Spleen (tissue), 11 donors: ENCODE data around the gene IL17F. TPM values are rescaled to one million over a fixed set of nuclear protein-coding genes. Genes with fewer than 3 reads are reported as not detected.

Experiments used
- DNase-seq: peaks from one replicate; pipeline ENCODE4 v3.0.0-alpha.2; 2020
- H3K27ac ChIP-seq, 8 donors: fragments of 200-600 bp; sonication (generic) in 7 of 8; 1 replicate in 4 of 8; 2 replicates in 4 of 8; pipeline versions ENCODE4 v1.5.0 to v1.8.0; 2016 to 2021; ENCODE audit warnings: inconsistent platforms in 4 of 8, mild to moderate bottlenecking in 4 of 8, moderate library complexity in 1 of 8
- H3K27me3 ChIP-seq, 7 donors: fragments of 200-600 bp; sonication (generic) in 6 of 7; replicated peaks in 1 of 7; 1 replicate in 4 of 7; 2 replicates in 3 of 7; pipeline versions ENCODE4 v1.5.0 to v1.8.0; 2016 to 2021; ENCODE audit warnings: inconsistent platforms in 3 of 7, mild to moderate bottlenecking in 1 of 7
- H3K36me3 ChIP-seq, 6 donors: fragments of 200-600 bp; sonication (generic) in 5 of 6; 1 replicate in 4 of 6; 2 replicates in 2 of 6; pipeline versions ENCODE4 v1.5.0 to v1.8.0; 2016 to 2021; ENCODE audit warnings: inconsistent platforms in 2 of 6
- H3K4me1 ChIP-seq, 6 donors: fragments of 200-600 bp; sonication (generic) in 5 of 6; 1 replicate in 3 of 6; 2 replicates in 3 of 6; pipeline versions ENCODE4 v1.5.0 to v1.8.0; 2016 to 2021; ENCODE audit warnings: inconsistent platforms in 3 of 6
- H3K4me3 ChIP-seq, 8 donors: fragments of 200-600 bp; sonication (generic) in 7 of 8; 1 replicate in 4 of 8; 2 replicates in 4 of 8; pipeline versions ENCODE4 v1.5.0 to v1.8.0; 2016 to 2021; ENCODE audit warnings: inconsistent platforms in 4 of 8, mild to moderate bottlenecking in 4 of 8, moderate library complexity in 2 of 8
- H3K9me3 ChIP-seq, 8 donors: fragments of 200-600 bp; sonication (generic) in 7 of 8; 1 replicate in 4 of 8; 2 replicates in 4 of 8; pipeline versions ENCODE4 v1.5.0 to v1.8.0; 2016 to 2021; ENCODE audit warnings: inconsistent platforms in 4 of 8
- CTCF ChIP-seq, 11 experiments: fragments of 200-600 bp in 7 of 11; fragments of 450-650 bp in 4 of 11; sonication (generic) in 4 of 11; IDR thresholded peaks in 8 of 11; conservative IDR thresholded peaks in 3 of 11; 1 replicate in 7 of 11; 2 replicates in 4 of 11; pipeline versions ENCODE4 v1.4.0 to v1.8.0; 2016 to 2021; ENCODE audit warnings: antibody characterized with exemption in 11 of 11, inconsistent platforms in 4 of 11, mild to moderate bottlenecking in 1 of 11
- POLR2A ChIP-seq, 3 donors: fragments of 450-650 bp; IDR thresholded peaks; one replicate each; pipeline ENCODE4 v1.5.1; 2017; ENCODE audit warnings: antibody characterized with exemption in 3 of 3, mild to moderate bottlenecking in 1 of 3
- POLR2AphosphoS5 ChIP-seq, 3 donors: sonication (generic); formaldehyde crosslinking; IDR thresholded peaks; one replicate each; pipeline ENCODE4 v1.5.1; 2017; ENCODE audit warnings: antibody characterized with exemption in 3 of 3
- WGBS, 5 donors: extraction: QIAGEN DNeasy Blood & Tissue Kit in 3 of 5; methylation state at CpG; one replicate each; pipeline versions ENCODE4 v1.1.5 to v1.1.7; 2013 to 2018; 5-methylcytosine and 5-hydroxymethylcytosine counted together
- intact Hi-C: fragments of 100-400 bp; cut with DNase I; formaldehyde crosslinking; loops from one replicate; pipeline ENCODE4 v1.15.0; 2023; ENCODE audit warnings: low total_unique reads
- polyA plus RNA-seq, 3 donors: library from polyadenylated mRNA; stranded (reverse); fragments of 200-250 nt; gene quantifications; one replicate each; pipeline ENCODE4 v1.2.1, GENCODE V29; 2013
- total RNA-seq, 7 donors: library from RNA; depleted of rRNA in 3 of 7; stranded (reverse); fragments of >200 nt in 3 of 7; fragmentation: NEBNext Ultra II Directional in 4 of 7; extraction: Animal tissue kit (Norgen Biotek cat#: 25700) in 4 of 7; gene quantifications; one replicate each; pipeline versions ENCODE4 v1.1.0 to v1.2.1, GENCODE V29; 2016 to 2021
- donor health status: healthy with polysubstance abuse.
- donor health status: DM: no; HTN: no; CAD: no; lungs with moderate emphysema.
- donor health status: DM: no; HTN: no; CAD: no.
- donor health status: Bipolar disorder and iron deficiency.
- donor health status: healthy.
- donor health status: DM: no; HTN: no; CAD: no.
- donor health status: DM: yes; HTN: yes; CAD: no.

Gene IL17F
- total and polyA plus RNA-seq, 10 donors = not detected

- TF ChIP-seq POLR2A (IDR thresholded peaks at IDR 0.05) (no peak), POLR2AphosphoS5 (IDR thresholded peaks at IDR 0.05) (no peak)
- H3K4me1 ChIP-seq = no peaks in the 10 kb centered on the region
- peaks cover 0 to 16% (median 0%) of the 10 kb centered on the region in 7 donors for H3K27me3 ChIP-seq
- no peak for DNase-seq
- no peaks in the 10 kb centered on the region for H3K9me3 ChIP-seq
- 52 to 66% (median 58%) methylated on average over 1 of the region's 1 CpG for WGBS, 5 donors
- no peak overlapping the region for H3K27ac ChIP-seq
- intact Hi-C loops = no loop called here
- H3K4me3 ChIP-seq = no peak overlapping the region
- no peaks in the 10 kb centered on the region for H3K36me3 ChIP-seq
Measured at GRCh38 chr6:52230685-52231084, 13.6 kb downstream of the IL17F start.

DNA sequence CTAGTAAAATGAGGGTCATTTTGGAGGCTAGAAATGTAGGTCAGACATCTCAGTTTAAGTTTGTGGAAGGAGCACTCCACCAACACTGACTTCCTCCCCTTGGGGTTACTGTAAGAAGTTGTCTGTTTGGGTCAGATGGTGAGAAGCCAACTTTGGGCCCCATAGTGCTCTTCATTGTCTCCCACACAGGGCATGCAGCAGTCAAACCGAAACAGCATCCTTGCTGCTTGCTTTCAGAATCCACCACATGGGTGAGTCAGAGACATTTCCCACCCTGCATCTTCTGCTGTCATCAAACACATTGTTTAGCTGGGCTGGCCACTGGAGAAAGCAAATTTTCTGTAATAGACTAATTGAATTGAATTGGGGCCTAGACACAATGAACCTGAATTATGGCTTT is 16.8 kb downstream of the IL17F start:
- no peak for DNase-seq
- 46 to 81% (median 67%) methylated on average over 1 of the region's 1 CpG for WGBS, 5 donors
- no peak for TF ChIP-seq CTCF (IDR thresholded peaks at IDR 0.05 in 8 of 11, conservative IDR thresholded peaks at IDR 0.05 in 3 of 11)
- no peak for TF ChIP-seq POLR2AphosphoS5 (IDR thresholded peaks at IDR 0.05)
- TF ChIP-seq POLR2A (IDR thresholded peaks at IDR 0.05) = no peak
- no peaks in the 10 kb centered on the region for H3K4me1 ChIP-seq
- no peaks in the 10 kb centered on the region for H3K27me3 ChIP-seq
- H3K9me3 ChIP-seq = no peaks in the 10 kb centered on the region
- intact Hi-C loops = no loop called here
- no peak overlapping the region for H3K4me3 ChIP-seq
- H3K36me3 ChIP-seq = no peaks in the 10 kb centered on the region
- no peak overlapping the region for H3K27ac ChIP-seq

GRCh38 chr6:52221302-52221701 is 23.0 kb downstream of the IL17F start:
- TF ChIP-seq POLR2A (IDR thresholded peaks at IDR 0.05) = no peak
- no peak for TF ChIP-seq POLR2AphosphoS5 (IDR thresholded peaks at IDR 0.05)
- TF ChIP-seq CTCF (IDR thresholded peaks at IDR 0.05 in 8 of 11, conservative IDR thresholded peaks at IDR 0.05 in 3 of 11) = no peak
- Histone ChIP-seq H3K36me3 (no peaks in the 10 kb centered on the region), H3K9me3 (no peaks in the 10 kb centered on the region), H3K4me3 (no peak overlapping the region), H3K27ac (no peak overlapping the region), H3K4me1 (no peaks in the 10 kb centered on the region), H3K27me3 (no peaks in the 10 kb centered on the region)
- intact Hi-C loops = no loop called here
- 18 to 37% (median 32%) methylated on average over 3 of the region's 3 CpGs for WGBS, 5 donors
- no peak for DNase-seq

DNA sequence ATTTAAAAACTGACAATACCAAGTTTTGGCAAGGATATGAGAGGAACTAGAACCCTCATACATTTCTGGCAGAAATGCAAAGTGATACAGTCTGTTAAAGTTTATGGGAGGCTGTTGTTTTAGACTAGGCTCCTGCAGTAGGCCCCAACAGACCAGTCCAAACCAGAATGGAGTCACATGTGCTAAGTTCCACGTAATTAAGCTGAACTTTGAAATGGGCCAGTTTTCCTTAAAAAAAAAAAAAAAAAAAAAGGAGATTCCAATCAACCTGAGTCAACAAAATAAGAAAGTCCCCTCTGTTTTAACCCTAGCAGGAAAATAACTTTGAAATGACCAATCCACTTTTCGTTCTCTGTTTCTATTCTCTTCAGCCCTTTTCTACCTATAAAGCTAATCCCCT is 26.5 kb downstream of the IL17F start:
- H3K9me3 ChIP-seq = no peaks in the 10 kb centered on the region
- no peak overlapping the region for H3K4me3 ChIP-seq
- no peak overlapping the region for H3K27ac ChIP-seq
- H3K27me3 ChIP-seq = no peaks in the 10 kb centered on the region
- intact Hi-C loops = no loop called here
- H3K4me1 ChIP-seq = no peaks in the 10 kb centered on the region
- WGBS, 5 donors = 83 to 97% (median 94%) methylated on average over 2 of the region's 2 CpGs
- no peak for DNase-seq
- no peaks in the 10 kb centered on the region for H3K36me3 ChIP-seq
- TF ChIP-seq POLR2A (IDR thresholded peaks at IDR 0.05) = no peak
- TF ChIP-seq POLR2AphosphoS5 (IDR thresholded peaks at IDR 0.05) = no peak
- TF ChIP-seq CTCF (IDR thresholded peaks at IDR 0.05 in 8 of 11, conservative IDR thresholded peaks at IDR 0.05 in 3 of 11) = no peak
